ENCODE data around the gene GNE. TPM values are rescaled to one million over a fixed set of nuclear protein-coding genes. Genes with fewer than 3 reads are reported as not detected.
A peak's percentile ranks its signal among the peaks of the same experiment; 100 is the strongest.
"Not testable (repeated sequence)": the region's sequence is repeated elsewhere in the genome, so short reads cannot be mapped to it uniquely, and the experiment has no call there.

GNE gene
- total RNA-seq, result 10 to 100 TPM; 11.9 to 28.9 (median 16.7) TPM

GRCh38 chr9:36258208-36258995 is at the start of gene GNE:
TSS of gene GNE (minus strand) at chr9:36258448. CDS start at chr9:36249355, 9,093 bp downstream.
- peak within 1 kb of the TSS; percentile 91 to 99 (median 98) for H3K27ac ChIP-seq
- H3K9me3 ChIP-seq, result no peaks in the 10 kb centered on the region
- peak within 1 kb of the TSS; percentile 75 to 96 (median 92) for H3K4me3 ChIP-seq
- peak; percentile 85 for DNase-seq
- H3K36me3 ChIP-seq, result no peaks in the 10 kb centered on the region
- WGBS, 2 donors, result 30% methylated on average over 3 of the region's 73 CpGs; no CpG with 5 or more reads in 1 of the 2 donors
- no peaks in the 10 kb centered on the region for H3K27me3 ChIP-seq
- TF ChIP-seq POLR2A (IDR thresholded peaks at IDR 0.05) (peak in 3 of 4 donors; percentile 33 to 91 (median 85)), CTCF (IDR thresholded peaks at IDR 0.05) (no peak)
- peaks cover 4 to 19% (median 4%) of the 10 kb centered on the region in 3 donors for H3K4me1 ChIP-seq
- intact Hi-C loops (cut with DNase I), result no loop called here

GRCh38 chr9:36306471-36307306 is 48.4 kb upstream of the GNE start:
- TF ChIP-seq CTCF (IDR thresholded peaks at IDR 0.05), result no peak
- no peak for TF ChIP-seq POLR2A (IDR thresholded peaks at IDR 0.05)
- DNase-seq, result no peak
- Histone ChIP-seq H3K36me3 (no peaks in the 10 kb centered on the region), H3K4me1 (peaks cover 0 to 8% (median 0%) of the 10 kb centered on the region in 3 donors), H3K9me3 (no peaks in the 10 kb centered on the region), H3K27ac (peak overlapping the region in 2 of 4 donors; percentile 3 to 25), H3K4me3 (no peak overlapping the region), H3K27me3 (no peaks in the 10 kb centered on the region)
- WGBS, 2 donors, result 51 to 55% methylated on average over 7 to 8 of the region's 8 CpGs
- intact Hi-C loops (cut with DNase I), result no loop called here

GRCh38 chr9:36304366-36304765 is 46.1 kb upstream of the GNE start:
- H3K9me3 ChIP-seq; H3K4me1 ChIP-seq; H3K4me3 ChIP-seq; H3K27ac ChIP-seq; H3K27me3 ChIP-seq; intact Hi-C loops (cut with DNase I); DNase-seq; H3K36me3 ChIP-seq: not testable (repeated sequence)
- 63 to 69% methylated on average over 2 of the region's 2 CpGs for WGBS, 2 donors

GRCh38 chr9:36301227-36301626 is 43.0 kb upstream of the GNE start:
- no peak for TF ChIP-seq POLR2A (IDR thresholded peaks at IDR 0.05)
- no peak for TF ChIP-seq CTCF (IDR thresholded peaks at IDR 0.05)
- Histone ChIP-seq H3K27ac (no peak overlapping the region), H3K4me3 (no peak overlapping the region), H3K4me1 (peaks cover 0 to 16% (median 3%) of the 10 kb centered on the region in 3 donors), H3K27me3 (no peaks in the 10 kb centered on the region), H3K36me3 (no peaks in the 10 kb centered on the region), H3K9me3 (no peaks in the 10 kb centered on the region)
- intact Hi-C loops (cut with DNase I), result no loop called here
- WGBS, 2 donors, result 88 to 97% methylated on average over 4 to 5 of the region's 5 CpGs
- DNase-seq, result no peak

- H3K27ac ChIP-seq, result peak overlapping the region in 2 of 4 donors; percentile 1 to 25
- no peak for DNase-seq
- H3K36me3 ChIP-seq, result no peaks in the 10 kb centered on the region
- 70 to 72% methylated on average over 3 of the region's 3 CpGs for WGBS, 2 donors
- TF ChIP-seq POLR2A (IDR thresholded peaks at IDR 0.05) (no peak), CTCF (IDR thresholded peaks at IDR 0.05) (no peak)
- H3K4me3 ChIP-seq, result no peak overlapping the region
- peaks cover 0 to 27% (median 3%) of the 10 kb centered on the region in 3 donors for H3K4me1 ChIP-seq
- H3K9me3 ChIP-seq, result no peaks in the 10 kb centered on the region
- intact Hi-C loops (cut with DNase I), result no loop called here
- H3K27me3 ChIP-seq, result no peaks in the 10 kb centered on the region
Measured at GRCh38 chr9:36298566-36298965, 40.3 kb upstream of the GNE start.

Measured in esophagus squamous epithelium (tissue), 5 donors.